ENCODE measurements around the gene TBC1D9.

GRCh38 chr4:140756319-140757231 is at the start of gene TBC1D9:
- TF ChIP-seq EZH2 (IDR thresholded peaks at IDR 0.05; ENCODE audit: low read depth) (no peak), CTCF (conservative IDR thresholded peaks at IDR 0.05) (no peak)

Measured in PC-9 (cell line).